Measurements from ENCODE around the gene PATE3. TPM values are rescaled to one million over a fixed set of nuclear protein-coding genes. Genes with fewer than 3 reads are reported as not detected.

Gene PATE3
- total RNA-seq, 1 donor from 2014 or later: not detected

DNA sequence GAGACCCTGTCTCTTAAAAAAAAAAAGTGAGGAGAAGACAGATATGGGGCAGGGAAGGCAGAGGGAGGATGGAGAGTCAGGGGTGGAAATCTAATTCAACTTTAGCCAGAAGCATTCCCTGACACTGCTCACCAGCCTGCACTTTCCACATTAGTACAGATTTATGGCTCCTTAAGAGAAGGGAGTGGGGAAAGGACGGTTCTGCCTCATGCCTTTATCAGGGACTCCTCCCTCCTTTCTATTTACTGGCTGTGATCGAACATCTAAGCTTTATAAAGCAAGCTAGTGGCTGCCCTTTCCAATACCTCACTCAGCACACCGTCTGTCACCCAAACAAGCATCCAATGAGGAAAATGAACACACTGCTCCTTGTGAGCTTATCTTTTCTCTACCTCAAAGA is 45.1 kb downstream of the PATE3 start, which contains the start of gene PATE4:
TSS of gene PATE4 (plus strand) at position 301 of the 400 bp plus-strand sequence. CDS start at position 345, 44 bp downstream.
- intact Hi-C loops (cut with DNase I): no loop called here
- DNase-seq (ENCODE audit: low spot score): no peak

GRCh38 chr11:125835748-125836147 is 47.8 kb downstream of the PATE3 start:
- intact Hi-C loops (cut with DNase I): no loop called here
- no peak for DNase-seq (ENCODE audit: low spot score)

Other genes starting within 250 kb of the PATE3 start
- 43.3 TPM for gene EI24, start 218.7 kb upstream of the PATE3 start, total RNA-seq
- 57.8 TPM for gene STT3A, start 195.3 kb upstream of the PATE3 start, total RNA-seq
- 1.7 TPM for gene CHEK1, start 163.0 kb upstream of the PATE3 start, total RNA-seq
- gene ACRV1, start 107.3 kb upstream of the PATE3 start, total RNA-seq: not detected
- not detected for gene PATE1, start 41.8 kb upstream of the PATE3 start, total RNA-seq
- gene PATE2, start 9.3 kb upstream of the PATE3 start, total RNA-seq: not detected
- gene PATE4, start 45.2 kb downstream of the PATE3 start, total RNA-seq: not detected
- gene HYLS1, start 99.5 kb downstream of the PATE3 start, total RNA-seq: 2.3 TPM
- gene PUS3, start 115.1 kb downstream of the PATE3 start, total RNA-seq: 7.1 TPM
- not detected for gene DDX25, start 116.4 kb downstream of the PATE3 start, total RNA-seq
- not detected for gene VSIG10L2, start 157.9 kb downstream of the PATE3 start, total RNA-seq